ENCODE results near the gene CATSPERZ.
A peak's percentile ranks its signal among the peaks of the same experiment; 100 is the strongest.

Gene CATSPERZ

DNA sequence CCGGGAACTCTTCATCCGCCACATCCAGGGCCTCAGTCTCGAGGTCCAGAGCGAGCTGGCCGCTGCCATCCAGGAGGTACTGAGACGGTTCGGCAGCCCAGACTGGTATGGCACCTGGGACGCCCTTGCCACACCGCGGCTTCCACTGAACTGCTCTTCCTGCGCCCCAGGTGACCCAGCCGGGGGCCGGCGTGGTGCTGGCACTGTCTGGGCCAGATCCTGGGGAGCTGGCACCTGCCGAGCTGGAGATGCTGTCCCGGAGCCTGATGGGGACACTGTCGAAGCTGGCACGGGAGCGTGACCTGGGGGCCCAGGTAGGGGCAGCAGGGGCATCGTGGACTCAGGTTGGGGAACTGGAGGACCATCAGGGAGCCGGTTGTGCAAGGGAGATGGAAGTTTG, 41.3 kb downstream of the CATSPERZ start:
- TF ChIP-seq, protein P1, sequence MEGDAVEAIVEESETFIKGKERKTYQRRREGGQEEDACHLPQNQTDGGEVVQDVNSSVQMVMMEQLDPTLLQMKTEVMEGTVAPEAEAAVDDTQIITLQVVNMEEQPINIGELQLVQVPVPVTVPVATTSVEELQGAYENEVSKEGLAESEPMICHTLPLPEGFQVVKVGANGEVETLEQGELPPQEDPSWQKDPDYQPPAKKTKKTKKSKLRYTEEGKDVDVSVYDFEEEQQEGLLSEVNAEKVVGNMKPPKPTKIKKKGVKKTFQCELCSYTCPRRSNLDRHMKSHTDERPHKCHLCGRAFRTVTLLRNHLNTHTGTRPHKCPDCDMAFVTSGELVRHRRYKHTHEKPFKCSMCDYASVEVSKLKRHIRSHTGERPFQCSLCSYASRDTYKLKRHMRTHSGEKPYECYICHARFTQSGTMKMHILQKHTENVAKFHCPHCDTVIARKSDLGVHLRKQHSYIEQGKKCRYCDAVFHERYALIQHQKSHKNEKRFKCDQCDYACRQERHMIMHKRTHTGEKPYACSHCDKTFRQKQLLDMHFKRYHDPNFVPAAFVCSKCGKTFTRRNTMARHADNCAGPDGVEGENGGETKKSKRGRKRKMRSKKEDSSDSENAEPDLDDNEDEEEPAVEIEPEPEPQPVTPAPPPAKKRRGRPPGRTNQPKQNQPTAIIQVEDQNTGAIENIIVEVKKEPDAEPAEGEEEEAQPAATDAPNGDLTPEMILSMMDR (IDR thresholded peaks at IDR 0.05; ENCODE audit: control insufficient read depth, extremely low read depth, insufficient read depth) = no peak
- DNase-seq (ENCODE audit: low read depth) = no peak
- H3K4me3 ChIP-seq (ENCODE audit: low read depth, low read length) = no peak overlapping the region

GRCh38 chr11:64341851-64342791, 42.0 kb downstream of the CATSPERZ start:
- TF ChIP-seq, protein P1 (IDR thresholded peaks at IDR 0.05; ENCODE audit: control insufficient read depth, extremely low read depth, insufficient read depth) = peak; percentile 69
- peak overlapping the region; percentile 50 for H3K4me3 ChIP-seq (ENCODE audit: low read depth, low read length)
- peak; percentile 80 for DNase-seq (ENCODE audit: low read depth)

DNA sequence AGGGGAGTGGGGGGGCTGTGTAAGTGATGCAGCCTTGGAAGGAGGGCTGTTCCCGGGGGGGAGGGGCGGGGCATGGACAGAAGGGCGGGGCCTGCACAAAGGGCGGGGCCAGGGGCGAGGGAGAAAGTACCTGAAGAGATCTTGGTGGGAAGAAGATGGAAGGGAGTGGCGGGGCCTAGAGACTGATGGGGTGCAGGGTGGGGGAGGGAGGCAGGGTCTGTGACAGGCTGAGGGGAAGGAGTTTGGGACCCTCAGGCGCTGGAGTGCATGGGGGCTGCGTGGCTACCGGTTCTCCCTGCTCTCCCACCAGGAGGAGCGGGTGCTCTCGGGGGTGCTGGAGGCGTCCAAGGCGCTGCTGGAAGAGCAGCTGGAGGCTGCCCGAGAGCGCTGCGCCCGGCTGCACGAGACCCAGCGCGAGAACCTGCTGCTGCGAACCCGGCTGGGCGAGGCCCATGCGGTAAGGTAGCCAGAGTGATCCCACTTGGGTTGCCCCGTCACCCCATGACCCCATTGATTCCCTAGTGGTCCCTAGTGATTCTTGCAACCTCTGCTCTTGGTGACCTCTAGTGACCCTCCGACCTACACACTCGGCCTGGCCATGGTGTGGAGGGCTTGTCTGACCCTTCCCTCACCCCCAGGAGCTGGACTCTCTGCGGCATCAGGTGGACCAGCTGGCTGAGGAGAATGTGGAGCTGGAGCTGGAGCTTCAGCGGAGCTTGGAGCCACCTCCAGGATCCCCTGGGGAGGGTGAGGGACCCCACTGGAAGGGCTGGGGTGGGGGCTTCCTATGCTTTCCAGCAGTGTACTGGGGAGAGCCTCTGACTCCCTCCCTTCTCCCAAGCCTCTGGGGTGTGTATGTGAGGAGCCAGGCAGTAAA, 42.9 kb downstream of the CATSPERZ start:
- TF ChIP-seq, protein P1 (IDR thresholded peaks at IDR 0.05; ENCODE audit: control insufficient read depth, extremely low read depth, insufficient read depth) = no peak
- no peak for DNase-seq (ENCODE audit: low read depth)

DNA sequence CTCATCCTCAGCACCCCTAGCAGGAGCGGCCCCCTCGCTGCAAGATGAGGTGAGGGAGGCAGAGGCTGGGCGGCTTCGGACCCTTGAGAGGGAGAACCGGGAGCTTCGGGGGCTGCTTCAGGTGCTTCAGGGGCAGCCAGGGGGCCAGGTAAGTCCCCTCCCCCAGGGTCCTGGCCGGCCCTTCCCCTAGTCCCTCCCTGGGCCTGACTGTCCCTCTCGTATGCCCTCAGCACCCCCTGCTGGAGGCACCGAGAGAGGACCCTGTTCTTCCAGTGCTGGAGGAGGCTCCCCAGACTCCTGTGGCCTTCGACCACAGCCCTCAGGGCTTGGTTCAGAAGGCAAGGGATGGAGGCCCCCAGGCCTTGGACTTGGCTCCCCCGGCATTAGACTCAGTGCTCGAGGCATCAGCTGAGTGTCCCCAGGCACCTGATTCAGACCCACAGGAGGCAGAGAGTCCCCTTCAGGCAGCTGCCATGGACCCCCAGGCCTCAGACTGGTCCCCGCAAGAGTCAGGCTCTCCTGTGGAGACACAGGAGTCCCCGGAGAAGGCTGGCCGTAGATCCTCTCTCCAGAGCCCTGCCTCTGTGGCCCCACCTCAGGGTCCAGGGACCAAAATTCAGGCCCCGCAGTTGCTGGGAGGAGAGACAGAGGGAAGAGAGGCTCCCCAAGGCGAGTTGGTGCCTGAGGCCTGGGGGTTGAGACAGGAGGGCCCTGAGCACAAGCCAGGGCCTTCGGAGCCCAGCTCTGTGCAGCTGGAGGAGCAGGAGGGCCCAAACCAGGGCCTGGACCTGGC, 43.8 kb downstream of the CATSPERZ start:
- DNase-seq (ENCODE audit: low read depth) = no peak
- H3K4me3 ChIP-seq (ENCODE audit: low read depth, low read length) = no peak overlapping the region
- TF ChIP-seq, protein P1 (IDR thresholded peaks at IDR 0.05; ENCODE audit: control insufficient read depth, extremely low read depth, insufficient read depth) = peak; percentile 36

More for the DNA sequence above, 42.9 kb downstream of the CATSPERZ start:
- no peak overlapping the region for H3K4me3 ChIP-seq (ENCODE audit: low read depth, low read length)

- TF ChIP-seq, protein P1 (IDR thresholded peaks at IDR 0.05; ENCODE audit: control insufficient read depth, extremely low read depth, insufficient read depth) = no peak
- no peak for DNase-seq (ENCODE audit: low read depth)
- no peak overlapping the region for H3K4me3 ChIP-seq (ENCODE audit: low read depth, low read length)
Observed at GRCh38 chr11:64344787-64345186, 44.6 kb downstream of the CATSPERZ start.

- no peak overlapping the region for H3K4me3 ChIP-seq (ENCODE audit: low read depth, low read length)
- DNase-seq (ENCODE audit: low read depth) = no peak
- TF ChIP-seq, protein P1 (IDR thresholded peaks at IDR 0.05; ENCODE audit: control insufficient read depth, extremely low read depth, insufficient read depth) = no peak
Observed at GRCh38 chr11:64347193-64347867, 47.2 kb downstream of the CATSPERZ start.
